Endothelial cell of umbilical vein (primary cell): ENCODE measurements around the gene DDX39A.

Source experiments
- CTCF ChIP-seq, 2 donors: IDR thresholded peaks; 1 replicate in 1 of 2; 2 replicates in 1 of 2; pipeline ENCODE4 v1.5.1; 2011; ENCODE audit warnings: low read length in 2 of 2, mild to moderate bottlenecking in 2 of 2, moderate library complexity in 2 of 2, control low read depth in 1 of 2, inconsistent platforms in 1 of 2, low read depth in 1 of 2; ENCODE audit not compliant: insufficient read depth in 1 of 2; ENCODE audit errors: extremely low read depth in 1 of 2
- EZH2 ChIP-seq: IDR thresholded peaks from 2 replicates; pipeline ENCODE4 v1.6.1; 2012; ENCODE audit warnings: borderline replicate concordance, low read depth, mild to moderate bottlenecking, moderate library complexity, low read length, inconsistent platforms; ENCODE audit not compliant: severe bottlenecking
- FOS ChIP-seq: IDR thresholded peaks from 2 replicates; pipeline ENCODE4 v1.6.1; 2011; ENCODE audit warnings: mild to moderate bottlenecking, low read length, moderate library complexity, borderline replicate concordance; ENCODE audit not compliant: insufficient read depth
- JUN ChIP-seq: IDR thresholded peaks from 2 replicates; pipeline ENCODE4 v1.6.1; 2011; ENCODE audit warnings: borderline replicate concordance, low read depth; ENCODE audit not compliant: insufficient read length, insufficient read depth
- MAX ChIP-seq: IDR thresholded peaks from 2 replicates; pipeline ENCODE4 v1.6.1; 2011; ENCODE audit not compliant: insufficient read depth, insufficient read length
- MYC ChIP-seq: IDR thresholded peaks from one replicate; pipeline ENCODE4 v1.6.1; 2011; ENCODE audit warnings: mild to moderate bottlenecking, low read depth, low read length
- POLR2A ChIP-seq: IDR thresholded peaks from 2 replicates; pipeline ENCODE4 v1.6.1; 2012; ENCODE audit warnings: low read depth, mild to moderate bottlenecking, control low read depth, low read length
- POLR2AphosphoS5 ChIP-seq: IDR thresholded peaks from 2 replicates; pipeline ENCODE4 v1.6.1; 2012; ENCODE audit warnings: low read depth, mild to moderate bottlenecking, control low read depth, low read length, moderate library complexity; ENCODE audit not compliant: insufficient read depth

- TF ChIP-seq MAX (no peak), CTCF (IDR thresholded peaks at IDR 0.05; ENCODE audit: extremely low read depth in 1 of 2, insufficient read depth in 1 of 2, low read depth in 1 of 2, low read length in 2 of 2) (no peak), EZH2 (no peak), POLR2A (no peak), MYC (no peak), FOS (no peak), POLR2AphosphoS5 (no peak), JUN (no peak)
Observed at GRCh38 chr19:14410091-14411051, 8.8 kb downstream of the DDX39A start.
